GM21447 (cell line): Measurements from ENCODE around the gene DROSHA.
"Not testable (repeated sequence)": the region's sequence is repeated elsewhere in the genome, so short reads cannot be mapped to it uniquely, and the experiment has no call there.

Source experiments
- ATAC-seq: cut with Tn5 transposase; IDR thresholded peaks from one replicate; pipeline ENCODE4 v1.9.1; 2021; ENCODE audit not compliant: unreplicated experiment

DROSHA gene

GRCh38 chr5:31383734-31384133 lies 148.2 kb downstream of the DROSHA start:
- no peak for ATAC-seq

GRCh38 chr5:31382051-31382878 lies 149.6 kb downstream of the DROSHA start:
- no peak for ATAC-seq

GRCh38 chr5:31381299-31381698 lies 150.6 kb downstream of the DROSHA start:
- ATAC-seq: no peak

- ATAC-seq: no peak
These were observed 151.8 kb downstream of the DROSHA start for GRCh38 chr5:31380049-31380448.

GRCh38 chr5:31378838-31379237 lies 153.1 kb downstream of the DROSHA start:
- no peak for ATAC-seq

- ATAC-seq: no peak
These were observed 153.8 kb downstream of the DROSHA start for GRCh38 chr5:31378136-31378535.

GRCh38 chr5:31377274-31377946 lies 154.5 kb downstream of the DROSHA start:
- no peak for ATAC-seq

GRCh38 chr5:31375999-31376720 lies 155.7 kb downstream of the DROSHA start:
- no peak for ATAC-seq

GRCh38 chr5:31372124-31372523 lies 159.8 kb downstream of the DROSHA start:
- no peak for ATAC-seq

- no peak for ATAC-seq
These were observed 165.0 kb downstream of the DROSHA start for GRCh38 chr5:31366941-31367340.

GRCh38 chr5:31365776-31366175 lies 166.1 kb downstream of the DROSHA start:
- no peak for ATAC-seq

- no peak for ATAC-seq
These were observed 166.8 kb downstream of the DROSHA start for GRCh38 chr5:31364881-31365636.

- ATAC-seq: no peak
These were observed 168.8 kb downstream of the DROSHA start for GRCh38 chr5:31362931-31363568.

- no peak for ATAC-seq
These were observed 169.4 kb downstream of the DROSHA start for GRCh38 chr5:31362529-31362900.

GRCh38 chr5:31361704-31362528 lies 170.0 kb downstream of the DROSHA start:
- ATAC-seq: not testable (repeated sequence)

- ATAC-seq: no peak
These were observed 170.7 kb downstream of the DROSHA start for GRCh38 chr5:31361234-31361633.

GRCh38 chr5:31359839-31360238 lies 172.1 kb downstream of the DROSHA start:
- ATAC-seq: no peak

GRCh38 chr5:31357038-31357437 lies 174.9 kb downstream of the DROSHA start:
- ATAC-seq: no peak

- no peak for ATAC-seq
These were observed 176.6 kb downstream of the DROSHA start for GRCh38 chr5:31355337-31355736.
